ENCODE data around the gene SLAMF6.

DNA sequence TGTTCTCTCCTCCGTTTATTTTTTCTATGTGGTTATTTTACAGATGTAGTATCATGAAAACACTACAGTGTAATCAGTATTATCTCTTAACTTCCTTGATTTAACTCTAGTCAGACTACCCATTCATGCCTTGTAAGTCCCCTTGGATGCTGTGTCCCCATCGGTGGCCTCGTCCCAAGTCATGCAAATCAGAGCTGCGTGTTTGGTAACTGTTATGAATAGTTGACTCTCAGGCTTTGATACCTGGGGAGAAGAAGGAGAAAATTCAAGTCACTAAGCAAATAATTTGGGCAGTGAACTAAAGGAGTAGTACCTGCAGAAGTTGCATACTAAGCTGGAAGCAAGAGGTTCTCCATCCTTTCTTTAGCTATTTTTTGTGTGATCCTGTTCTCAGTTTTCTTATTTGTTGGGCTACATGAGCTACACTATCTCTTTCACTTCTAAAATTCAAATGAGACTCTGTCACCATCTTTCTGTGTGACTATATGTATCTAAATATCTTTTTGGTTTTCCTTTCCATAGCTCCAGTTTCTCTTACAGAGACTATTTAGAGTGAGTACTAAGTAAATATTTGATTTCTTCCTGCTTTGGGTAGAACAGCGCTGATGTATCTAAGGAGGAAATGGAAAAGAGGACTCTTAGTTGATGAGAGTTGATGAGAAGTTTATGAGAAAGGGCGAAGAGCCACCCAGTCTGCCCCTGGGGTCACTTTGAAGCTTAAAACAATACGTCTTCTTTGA is 71.8 kb downstream of the SLAMF6 start:
- TF ChIP-seq, protein P1, sequence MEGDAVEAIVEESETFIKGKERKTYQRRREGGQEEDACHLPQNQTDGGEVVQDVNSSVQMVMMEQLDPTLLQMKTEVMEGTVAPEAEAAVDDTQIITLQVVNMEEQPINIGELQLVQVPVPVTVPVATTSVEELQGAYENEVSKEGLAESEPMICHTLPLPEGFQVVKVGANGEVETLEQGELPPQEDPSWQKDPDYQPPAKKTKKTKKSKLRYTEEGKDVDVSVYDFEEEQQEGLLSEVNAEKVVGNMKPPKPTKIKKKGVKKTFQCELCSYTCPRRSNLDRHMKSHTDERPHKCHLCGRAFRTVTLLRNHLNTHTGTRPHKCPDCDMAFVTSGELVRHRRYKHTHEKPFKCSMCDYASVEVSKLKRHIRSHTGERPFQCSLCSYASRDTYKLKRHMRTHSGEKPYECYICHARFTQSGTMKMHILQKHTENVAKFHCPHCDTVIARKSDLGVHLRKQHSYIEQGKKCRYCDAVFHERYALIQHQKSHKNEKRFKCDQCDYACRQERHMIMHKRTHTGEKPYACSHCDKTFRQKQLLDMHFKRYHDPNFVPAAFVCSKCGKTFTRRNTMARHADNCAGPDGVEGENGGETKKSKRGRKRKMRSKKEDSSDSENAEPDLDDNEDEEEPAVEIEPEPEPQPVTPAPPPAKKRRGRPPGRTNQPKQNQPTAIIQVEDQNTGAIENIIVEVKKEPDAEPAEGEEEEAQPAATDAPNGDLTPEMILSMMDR (IDR thresholded peaks at IDR 0.05; ENCODE audit: low read depth, low read length, poor library complexity, severe bottlenecking) = no peak
- no peak for TF ChIP-seq EZH2phosphoT487 (IDR thresholded peaks at IDR 0.05; ENCODE audit: borderline replicate concordance, low read length)
